Hematopoietic multipotent progenitor cell treated with erythropoietin and hydrocortisone succinate and interleukin-3 and kit ligand, for 6 days (in vitro differentiated cells): ENCODE results near the gene MVB12A.

Experiments
- DNase-seq: peaks from one replicate; pipeline ENCODE4 v3.0.0-alpha.2; 2015

MVB12A gene

DNA sequence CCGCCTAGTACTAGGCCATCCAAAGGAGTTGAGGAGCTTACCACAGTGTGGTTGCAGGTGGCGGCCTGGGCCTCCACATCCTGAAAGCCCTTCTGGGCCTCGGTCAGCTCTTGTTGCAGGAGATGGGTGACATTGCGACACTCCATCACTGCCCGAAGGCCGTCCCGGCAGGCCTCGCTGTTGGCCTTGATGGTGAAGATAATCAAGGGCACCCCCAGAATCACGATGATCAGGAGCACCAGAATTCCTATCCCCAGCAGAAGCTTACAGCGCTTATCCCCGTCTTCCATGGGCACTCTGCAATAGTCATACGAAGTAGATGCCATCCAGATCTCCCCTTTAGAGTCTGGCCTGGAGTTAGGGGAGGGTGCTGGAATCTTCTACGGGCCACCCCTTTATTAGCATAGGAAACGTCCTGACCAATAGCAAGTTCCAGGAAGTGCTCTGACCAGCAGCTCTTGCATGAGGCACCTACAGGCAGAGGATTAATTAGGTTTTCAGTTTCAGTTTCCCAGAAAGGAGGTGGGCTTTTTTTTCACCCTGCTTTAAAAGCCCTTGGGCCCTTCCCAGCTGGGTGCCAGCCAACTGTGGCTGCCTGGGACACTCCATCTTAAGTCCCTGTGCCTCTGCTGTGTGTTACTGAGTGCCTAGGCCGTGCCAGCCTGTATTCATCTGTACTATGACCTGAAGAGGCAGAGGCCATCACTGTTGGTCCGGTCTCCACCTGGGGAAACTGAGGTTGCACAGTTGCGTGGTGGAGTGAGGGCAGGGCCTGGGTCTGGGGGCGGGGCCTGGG is 14.4 kb upstream of the MVB12A start, which contains the start of gene BST2:
Gene BST2 (minus strand): TSS at position 381 of the 796 bp plus-strand sequence. CDS start 55 bp downstream, at position 326.
- peak; percentile 93 for DNase-seq

DNA sequence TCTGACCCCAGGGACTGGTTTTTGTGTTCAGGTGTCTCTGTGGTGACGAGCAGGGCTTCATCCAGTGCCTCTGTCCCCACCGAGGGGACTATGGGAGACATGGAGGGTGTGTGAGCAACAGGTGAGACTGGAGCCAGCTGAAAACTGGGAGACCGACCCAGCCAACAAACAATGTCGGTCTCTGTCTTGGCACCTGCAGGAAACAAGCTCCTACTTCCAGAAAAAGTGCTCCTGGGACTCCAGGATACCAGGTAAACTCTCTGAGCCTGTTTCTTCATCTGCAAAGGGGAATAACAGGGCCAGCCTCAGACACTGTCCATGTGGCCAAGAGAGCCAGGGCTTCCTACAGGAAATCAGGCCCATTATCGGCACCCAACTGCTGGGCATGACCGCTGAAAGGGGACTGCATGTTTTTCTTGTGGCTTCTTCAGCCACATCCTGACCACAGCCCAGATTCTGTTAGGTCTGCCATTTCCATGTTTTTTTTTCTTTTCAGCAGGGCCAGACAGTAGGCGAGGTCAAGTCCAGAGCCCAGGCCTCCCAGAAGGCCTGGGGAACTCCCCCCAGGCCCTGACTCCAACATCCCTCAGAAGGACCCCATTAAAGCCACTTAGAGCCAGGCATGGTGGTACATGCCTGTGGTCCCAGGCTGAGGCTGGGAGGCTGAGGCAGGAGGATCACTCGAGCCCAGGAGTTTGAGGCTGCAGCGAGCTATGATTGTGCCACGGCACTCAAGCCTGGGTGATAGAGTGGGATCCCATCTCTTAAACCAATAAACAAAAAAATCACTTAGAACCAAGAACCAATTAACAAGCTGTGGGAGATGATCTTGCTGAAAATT is 13.6 kb upstream of the MVB12A start:
- peak; percentile 80 for DNase-seq

DNA sequence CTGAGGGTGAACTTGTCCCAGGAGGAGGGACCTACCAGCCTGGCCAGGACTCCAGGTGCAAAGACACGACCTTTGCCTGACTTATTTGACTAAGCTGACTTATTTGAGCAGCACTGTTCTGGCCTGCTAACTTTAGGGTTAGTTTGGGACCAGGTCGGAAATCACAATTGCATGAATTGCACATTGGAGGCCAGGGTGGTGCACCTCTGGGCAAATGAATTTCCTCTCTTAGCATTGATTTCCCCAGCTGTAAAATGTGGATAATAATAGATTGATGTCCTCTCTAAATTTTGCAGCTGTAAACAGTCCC is 13.0 kb upstream of the MVB12A start:
- DNase-seq: no peak

- no peak for DNase-seq
Observed at GRCh38 chr19:17409990-17410389, 9.9 kb upstream of the MVB12A start.

DNA sequence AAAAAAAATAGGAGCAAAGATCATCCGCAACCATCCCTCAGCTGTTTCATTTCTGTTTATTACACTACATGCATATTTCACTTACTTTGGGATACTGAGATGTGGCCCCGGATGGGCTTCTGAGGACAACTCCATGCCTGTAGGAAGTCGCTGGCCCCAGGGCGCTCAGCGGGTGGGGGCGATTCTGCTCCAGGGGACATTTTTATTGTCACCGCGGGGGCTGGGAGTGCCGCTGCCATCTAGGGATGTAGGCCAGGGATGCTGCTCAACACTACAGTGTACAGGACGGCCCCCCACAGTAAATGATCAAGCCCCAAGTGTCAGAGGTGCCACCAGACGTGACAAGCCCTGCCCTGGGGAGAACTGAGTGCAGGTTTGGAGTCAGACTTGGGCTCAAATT is 8.0 kb upstream of the MVB12A start:
- DNase-seq: no peak

DNA sequence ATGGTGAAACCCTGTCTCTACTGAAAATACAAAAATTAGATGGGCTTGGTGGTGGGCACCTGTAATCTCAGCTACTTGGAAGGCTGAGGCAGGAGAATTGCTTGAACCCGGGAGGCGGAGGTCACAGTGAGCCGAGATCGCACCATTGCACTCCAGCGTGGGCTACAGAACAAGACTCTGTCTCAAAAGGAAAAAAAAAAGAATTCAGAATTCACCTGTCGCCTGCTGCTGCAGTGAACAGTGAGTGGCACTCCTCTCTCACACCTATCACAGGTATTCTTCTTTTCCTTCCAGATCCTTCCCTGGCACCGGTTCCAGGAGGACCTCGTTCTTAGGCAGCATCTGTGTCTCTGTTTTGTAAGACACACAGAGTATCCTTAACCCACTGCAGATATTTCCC is 5.8 kb upstream of the MVB12A start:
- DNase-seq: no peak

- DNase-seq: no peak
Observed at GRCh38 chr19:17415121-17415520, 4.7 kb upstream of the MVB12A start.

- DNase-seq: no peak
Observed at GRCh38 chr19:17418710-17419109, 1.1 kb upstream of the MVB12A start.

DNA sequence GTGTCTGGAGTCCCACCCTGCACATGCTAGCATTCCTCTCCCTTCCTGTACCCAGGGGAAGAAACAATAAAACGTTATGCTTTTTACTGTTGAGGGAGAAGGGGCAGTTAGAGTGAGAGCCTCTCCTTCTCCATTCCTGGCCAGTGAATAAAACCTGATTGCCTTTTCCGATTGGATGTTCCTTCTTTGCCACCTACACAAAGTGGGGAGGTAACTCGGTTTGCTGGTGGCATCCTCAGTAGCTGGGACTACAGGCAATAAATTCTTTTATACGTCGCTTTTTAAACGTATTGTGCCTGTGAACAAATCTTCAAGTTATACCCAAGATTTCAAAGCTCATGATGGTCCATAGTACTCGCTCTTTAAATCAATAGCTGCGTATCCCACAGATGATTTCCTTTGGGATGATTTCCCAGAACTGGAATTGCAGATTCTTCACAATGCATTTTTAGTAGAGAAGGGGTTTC is 660 bp upstream of the MVB12A start:
- DNase-seq: no peak

DNA sequence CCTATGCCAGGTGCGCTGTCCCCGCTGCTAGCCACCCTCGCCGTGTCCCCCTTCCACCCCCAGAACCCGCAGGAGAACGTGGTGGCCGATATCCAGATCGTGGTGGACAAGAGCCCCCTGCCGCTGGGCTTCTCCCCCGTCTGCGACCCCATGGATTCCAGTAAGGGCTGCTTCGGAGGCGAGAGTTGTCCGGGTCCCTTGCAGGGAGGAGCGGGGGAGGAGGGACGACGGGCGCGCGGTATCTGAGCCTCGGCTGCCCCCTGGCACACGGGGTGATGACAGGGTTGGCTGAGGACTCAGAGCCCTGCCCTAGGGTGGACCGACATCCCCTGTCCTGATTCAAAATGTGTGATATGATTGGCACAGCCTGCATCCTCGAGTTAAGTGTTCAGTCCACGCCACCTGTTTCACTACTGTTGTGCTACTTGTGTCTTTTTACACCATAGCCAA is 653 bp downstream of the MVB12A start:
- DNase-seq: peak; percentile 80

DNA sequence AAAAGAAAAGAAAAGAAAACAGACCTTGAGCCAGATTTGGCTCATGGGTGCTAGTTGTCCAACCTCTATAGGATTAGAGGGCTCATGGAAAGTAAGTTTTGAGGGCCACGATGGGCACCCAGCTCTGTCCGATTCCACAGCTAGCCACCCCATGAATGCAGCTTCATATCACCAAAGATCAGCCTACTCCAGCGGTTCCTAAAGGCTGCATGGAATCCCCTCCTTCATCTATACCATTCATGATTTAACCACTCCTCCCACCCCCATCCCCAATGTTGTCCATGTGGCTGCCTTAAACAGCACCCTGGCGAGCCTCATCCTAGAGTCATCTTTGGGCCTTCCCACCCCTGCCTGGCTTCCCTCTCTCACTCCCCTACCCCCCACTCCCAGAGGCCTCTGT is 2.1 kb downstream of the MVB12A start:
- no peak for DNase-seq

DNA sequence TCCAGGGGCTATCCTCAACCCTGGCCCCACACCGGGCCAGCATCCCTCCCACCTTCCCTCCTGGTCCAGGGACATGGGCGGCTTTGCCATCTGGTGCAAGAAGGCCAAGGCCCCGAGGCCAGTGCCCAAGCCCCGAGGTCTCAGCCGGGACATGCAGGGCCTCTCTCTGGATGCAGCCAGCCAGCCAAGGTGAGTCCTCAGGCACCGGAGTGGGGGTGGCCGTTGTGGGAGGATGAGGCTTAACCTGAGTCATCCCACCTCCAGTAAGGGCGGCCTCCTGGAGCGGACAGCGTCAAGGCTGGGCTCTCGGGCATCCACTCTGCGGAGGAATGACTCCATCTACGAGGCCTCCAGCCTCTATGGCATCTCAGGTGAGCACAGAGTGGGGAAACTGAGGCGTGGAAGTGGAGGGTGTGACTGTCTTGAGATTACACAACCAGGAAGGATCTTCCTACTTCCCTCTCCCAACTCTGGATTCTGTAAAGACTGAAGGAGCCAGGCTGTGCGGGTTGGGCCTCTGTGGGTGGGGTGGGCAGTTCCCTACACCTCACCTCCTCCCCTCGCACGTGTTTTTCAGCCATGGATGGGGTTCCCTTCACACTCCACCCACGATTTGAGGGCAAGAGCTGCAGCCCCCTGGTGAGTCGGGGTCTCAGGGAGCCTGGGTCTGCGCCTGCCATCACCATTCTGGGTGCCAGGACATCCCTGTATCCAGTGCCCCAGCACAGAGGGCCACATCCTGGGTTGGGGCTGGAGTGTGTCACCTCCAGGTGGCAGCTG is 3.8 kb downstream of the MVB12A start:
- DNase-seq: no peak

- DNase-seq: peak; percentile 83
Observed at GRCh38 chr19:17424743-17425365, 5.0 kb downstream of the MVB12A start.

DNA sequence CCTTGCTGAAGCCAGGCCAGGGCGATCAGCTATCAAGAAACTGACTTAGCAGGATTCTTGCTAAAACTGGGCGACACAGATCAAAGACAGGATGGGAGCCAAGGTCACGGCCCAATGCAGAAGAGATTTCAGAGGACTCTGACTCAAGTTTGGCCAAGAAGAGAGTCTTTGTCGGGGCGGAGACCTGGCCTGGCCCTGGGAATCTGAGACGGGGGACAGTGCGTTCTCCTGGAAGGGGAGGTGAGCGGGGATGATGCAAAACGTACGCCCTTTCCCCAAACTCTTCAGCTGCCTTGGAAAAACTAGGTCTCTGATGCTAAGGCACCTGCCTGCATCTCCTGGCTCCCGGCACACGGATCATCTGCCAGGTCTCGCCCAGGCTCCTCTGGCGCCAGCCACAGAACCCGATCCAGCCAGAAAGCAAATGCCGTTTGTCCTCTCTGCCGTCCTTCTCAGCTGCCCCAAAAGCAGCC is 9.8 kb downstream of the MVB12A start:
- no peak for DNase-seq

DNA sequence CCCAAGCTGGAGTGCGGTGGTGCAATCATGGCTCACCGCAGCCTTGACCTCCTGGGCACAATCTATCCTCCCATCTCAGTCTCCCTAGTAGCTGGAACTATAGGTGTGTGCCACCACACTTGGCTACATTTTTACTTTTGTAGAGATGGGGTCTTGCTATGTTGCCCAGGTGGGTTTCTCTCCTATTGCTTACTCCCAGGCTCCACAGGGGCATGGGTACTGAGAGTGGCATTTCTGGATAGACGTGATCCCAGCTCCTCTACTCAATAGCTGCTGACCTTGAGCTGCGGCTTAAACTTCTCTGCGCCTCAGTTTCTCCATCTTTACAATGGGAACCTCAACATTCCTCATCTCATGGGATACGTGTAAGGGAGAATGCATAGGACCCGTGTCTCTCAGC is 11.6 kb downstream of the MVB12A start:
- DNase-seq: no peak

- no peak for DNase-seq
Observed at GRCh38 chr19:17435218-17435617, 15.4 kb downstream of the MVB12A start.

DNA sequence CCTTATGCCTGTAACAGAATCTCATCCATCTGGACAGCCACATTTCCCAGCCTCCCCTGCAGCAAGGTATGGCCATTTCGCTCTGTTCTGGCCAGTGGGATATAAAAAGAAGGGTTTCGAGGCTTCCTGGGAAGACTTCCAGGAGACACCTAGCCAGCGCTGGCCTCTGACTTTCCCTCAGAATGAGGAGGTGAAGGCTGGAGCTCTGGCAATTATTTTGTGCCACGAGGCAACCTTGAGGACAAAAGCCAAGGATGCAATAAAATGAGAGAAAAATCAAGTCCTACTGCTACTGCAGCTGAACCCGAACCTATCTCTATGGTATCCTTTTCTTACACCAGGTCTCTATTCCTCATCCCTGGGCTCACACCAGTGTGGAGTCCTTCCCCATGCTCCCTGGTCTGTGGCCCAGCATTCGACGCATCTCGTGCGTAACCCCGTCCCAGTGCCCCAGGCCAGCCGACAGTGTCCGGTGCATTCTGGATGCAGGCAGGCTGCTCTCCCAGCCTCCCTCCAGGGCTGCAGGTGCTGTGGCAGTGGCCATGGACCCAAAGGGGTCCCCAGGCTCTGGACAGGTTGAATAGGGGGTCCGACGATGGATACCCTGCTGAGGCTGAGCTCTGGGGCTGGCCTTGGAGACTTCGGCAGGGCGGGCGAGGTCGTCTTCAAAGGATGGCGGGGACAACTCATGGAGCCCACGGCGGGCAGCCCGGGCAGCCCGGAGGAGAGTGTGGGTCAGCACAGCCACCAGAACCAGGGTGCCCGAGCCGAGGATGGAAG is 16.4 kb downstream of the MVB12A start:
- no peak for DNase-seq

- DNase-seq: no peak
Observed at GRCh38 chr19:17436874-17437267, 17.0 kb downstream of the MVB12A start.

DNA sequence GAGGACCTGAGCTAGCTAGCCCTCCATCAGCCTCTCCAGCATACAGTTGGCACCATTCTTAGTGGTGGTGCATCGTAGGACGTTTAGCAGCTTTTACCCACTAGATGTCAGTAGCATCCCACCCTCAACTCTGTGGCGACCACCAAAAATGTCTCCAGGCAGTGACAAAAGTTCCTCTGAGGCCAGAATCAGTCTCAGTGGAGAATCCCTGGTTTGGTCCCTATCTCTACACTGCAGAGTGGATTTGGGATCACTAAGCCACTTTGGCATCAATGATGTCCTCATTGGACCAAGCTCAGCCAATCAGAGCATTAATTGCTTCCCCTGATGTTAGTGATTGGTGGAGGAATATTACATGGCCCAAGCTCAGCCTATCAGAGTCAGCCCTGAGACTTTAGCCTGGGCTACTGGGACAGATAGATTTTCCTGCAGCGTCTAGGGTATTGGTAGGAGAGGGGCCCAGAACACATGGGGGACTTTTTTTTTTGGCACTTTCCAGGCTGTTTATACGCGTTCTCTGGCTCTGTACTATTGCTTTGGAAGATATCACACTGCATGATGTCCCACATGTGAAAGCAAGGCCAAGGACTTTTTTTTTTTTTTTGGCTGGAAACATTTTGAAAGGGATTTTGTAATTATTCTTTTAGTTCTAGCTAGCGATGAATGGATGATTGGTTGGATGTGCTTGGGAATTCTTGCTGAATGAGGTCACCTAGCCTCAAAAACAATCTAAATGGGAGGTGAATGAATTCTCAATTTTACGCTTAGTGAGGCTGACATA is 21.6 kb downstream of the MVB12A start:
- peak; percentile 65 for DNase-seq

DNA sequence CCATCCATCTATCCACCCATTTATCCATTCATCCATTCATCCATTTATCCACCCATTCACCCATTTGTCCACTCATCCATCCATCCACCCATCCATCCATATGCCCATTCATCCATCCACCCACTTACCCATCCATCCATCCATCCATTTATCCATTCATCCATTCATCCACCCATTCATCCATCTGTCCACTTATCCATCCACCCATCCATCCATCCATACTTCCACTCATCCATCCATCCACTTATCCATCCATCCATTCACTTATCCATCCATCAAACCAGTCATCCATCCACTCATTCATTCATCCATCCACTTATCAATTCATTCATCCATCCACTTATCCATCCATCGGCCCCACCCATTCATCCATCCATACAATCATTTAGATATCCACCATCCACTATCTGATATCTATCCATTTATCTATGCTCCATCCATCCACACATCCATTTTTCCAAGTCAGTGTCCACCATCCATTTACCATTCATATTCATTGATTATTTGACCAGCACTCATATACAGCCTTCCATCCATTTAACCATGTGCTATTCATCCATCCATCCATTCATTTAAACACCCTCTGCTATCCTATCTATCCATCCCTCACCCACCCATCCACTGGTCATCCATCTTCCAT is 25.8 kb downstream of the MVB12A start:
- DNase-seq: no peak
